Measurements from ENCODE around the gene ENO1. TPM values are rescaled to one million over a fixed set of nuclear protein-coding genes. Genes with fewer than 3 reads are reported as not detected.

Gene ENO1
- total and polyA plus RNA-seq, 2 experiments from 2014 or later: 3,076 to 4,945 TPM

DNA sequence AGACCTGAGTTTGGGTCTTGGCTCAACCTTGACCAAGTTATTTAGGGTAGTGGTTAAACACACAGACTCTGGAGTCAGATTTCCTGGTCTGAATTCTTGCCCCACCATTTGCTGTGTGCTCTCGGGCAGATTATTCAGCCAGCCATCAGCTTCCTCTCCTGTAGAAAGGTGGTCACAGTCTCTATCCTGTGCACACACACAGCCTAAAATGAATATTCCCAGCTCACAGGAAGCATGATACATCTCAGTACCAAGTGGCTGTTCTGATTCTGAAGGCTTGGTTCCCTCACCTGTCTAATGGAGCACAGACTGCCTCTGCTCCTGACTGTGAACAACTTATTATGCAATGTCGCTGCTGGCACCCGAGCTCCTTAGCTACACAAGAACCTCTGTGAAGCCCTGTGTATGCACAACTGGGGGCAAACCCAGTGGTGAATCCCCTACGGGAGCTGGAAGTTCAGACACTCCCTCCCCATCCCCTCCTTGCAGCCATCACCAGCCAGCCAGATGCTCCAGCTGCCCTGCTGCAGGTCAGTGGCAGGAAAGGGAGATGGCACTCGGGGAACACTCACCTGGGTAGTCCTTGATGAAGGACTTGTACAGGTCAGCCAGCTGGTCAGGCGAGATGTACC is 13.7 kb downstream of the ENO1 start:
- H3K27me3 ChIP-seq: no peaks in the 10 kb centered on the region
- H3K9me3 ChIP-seq (ENCODE audit: low read depth): no peaks in the 10 kb centered on the region
- peak overlapping the region; percentile 91 for H3K27ac ChIP-seq
- TF ChIP-seq, protein P1, sequence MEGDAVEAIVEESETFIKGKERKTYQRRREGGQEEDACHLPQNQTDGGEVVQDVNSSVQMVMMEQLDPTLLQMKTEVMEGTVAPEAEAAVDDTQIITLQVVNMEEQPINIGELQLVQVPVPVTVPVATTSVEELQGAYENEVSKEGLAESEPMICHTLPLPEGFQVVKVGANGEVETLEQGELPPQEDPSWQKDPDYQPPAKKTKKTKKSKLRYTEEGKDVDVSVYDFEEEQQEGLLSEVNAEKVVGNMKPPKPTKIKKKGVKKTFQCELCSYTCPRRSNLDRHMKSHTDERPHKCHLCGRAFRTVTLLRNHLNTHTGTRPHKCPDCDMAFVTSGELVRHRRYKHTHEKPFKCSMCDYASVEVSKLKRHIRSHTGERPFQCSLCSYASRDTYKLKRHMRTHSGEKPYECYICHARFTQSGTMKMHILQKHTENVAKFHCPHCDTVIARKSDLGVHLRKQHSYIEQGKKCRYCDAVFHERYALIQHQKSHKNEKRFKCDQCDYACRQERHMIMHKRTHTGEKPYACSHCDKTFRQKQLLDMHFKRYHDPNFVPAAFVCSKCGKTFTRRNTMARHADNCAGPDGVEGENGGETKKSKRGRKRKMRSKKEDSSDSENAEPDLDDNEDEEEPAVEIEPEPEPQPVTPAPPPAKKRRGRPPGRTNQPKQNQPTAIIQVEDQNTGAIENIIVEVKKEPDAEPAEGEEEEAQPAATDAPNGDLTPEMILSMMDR (IDR thresholded peaks at IDR 0.05; ENCODE audit: low read depth, low read length): no peak
- peaks cover 95% of the 10 kb centered on the region for H3K36me3 ChIP-seq
- no peak for DNase-seq (ENCODE audit: low read depth in 1 of 2, low spot score in 1 of 2)
- peaks cover 4% of the 10 kb centered on the region for H3K4me1 ChIP-seq (ENCODE audit: low read depth)
- H3K4me3 ChIP-seq: no peak overlapping the region

DNA sequence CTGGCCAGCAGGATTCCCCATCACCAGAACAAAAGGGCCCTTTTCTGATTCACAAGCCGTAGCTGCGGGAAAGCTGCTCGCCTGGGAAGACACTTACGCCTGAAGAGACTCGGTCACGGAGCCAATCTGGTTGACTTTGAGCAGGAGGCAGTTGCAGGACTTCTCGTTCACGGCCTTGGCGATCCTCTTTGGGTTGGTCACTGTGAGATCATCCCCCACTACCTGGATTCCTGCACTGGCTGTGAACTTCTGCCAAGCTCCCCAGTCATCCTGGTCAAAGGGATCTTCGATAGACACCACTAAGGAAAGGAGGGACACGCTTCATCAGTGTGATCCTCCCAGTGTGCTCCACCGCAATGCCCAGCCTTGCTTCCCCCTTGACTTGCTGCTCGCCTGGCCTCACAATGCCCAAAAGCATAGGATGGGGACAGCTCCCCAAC is 14.7 kb downstream of the ENO1 start:
- Histone ChIP-seq H3K4me3 (no peak overlapping the region), H3K4me1 (ENCODE audit: low read depth) (peaks cover 12% of the 10 kb centered on the region), H3K36me3 (peaks cover 95% of the 10 kb centered on the region), H3K27ac (peak overlapping the region; percentile 91), H3K9me3 (ENCODE audit: low read depth) (no peaks in the 10 kb centered on the region), H3K27me3 (no peaks in the 10 kb centered on the region)
- TF ChIP-seq, protein P1 (IDR thresholded peaks at IDR 0.05; ENCODE audit: low read depth, low read length): no peak
- DNase-seq (ENCODE audit: low read depth in 1 of 2, low spot score in 1 of 2): no peak

DNA sequence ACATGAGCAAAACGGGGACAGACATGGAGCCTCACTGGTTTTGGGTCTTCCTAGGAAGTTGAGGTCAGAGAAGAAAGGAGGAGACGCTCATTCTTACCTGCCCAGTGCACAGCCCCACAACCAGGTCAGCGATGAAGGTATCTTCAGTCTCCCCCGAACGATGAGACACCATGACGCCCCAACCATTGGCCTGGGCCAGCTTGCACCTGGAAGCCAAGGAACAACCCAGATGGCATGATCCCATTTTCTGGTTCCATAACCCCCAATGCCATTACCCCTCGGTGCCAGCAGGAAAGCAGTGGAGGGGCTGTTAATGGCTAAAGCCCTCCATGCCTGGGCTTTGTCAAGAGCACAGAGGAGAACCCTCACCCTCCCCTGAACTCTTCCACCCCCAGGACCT is 15.3 kb downstream of the ENO1 start:
- Histone ChIP-seq H3K4me3 (no peak overlapping the region), H3K27me3 (no peaks in the 10 kb centered on the region), H3K36me3 (peaks cover 94% of the 10 kb centered on the region), H3K27ac (peak overlapping the region; percentile 91), H3K4me1 (ENCODE audit: low read depth) (peaks cover 19% of the 10 kb centered on the region), H3K9me3 (ENCODE audit: low read depth) (no peaks in the 10 kb centered on the region)
- TF ChIP-seq, protein P1 (IDR thresholded peaks at IDR 0.05; ENCODE audit: low read depth, low read length): no peak
- DNase-seq (ENCODE audit: low read depth in 1 of 2, low spot score in 1 of 2): no peak

DNA sequence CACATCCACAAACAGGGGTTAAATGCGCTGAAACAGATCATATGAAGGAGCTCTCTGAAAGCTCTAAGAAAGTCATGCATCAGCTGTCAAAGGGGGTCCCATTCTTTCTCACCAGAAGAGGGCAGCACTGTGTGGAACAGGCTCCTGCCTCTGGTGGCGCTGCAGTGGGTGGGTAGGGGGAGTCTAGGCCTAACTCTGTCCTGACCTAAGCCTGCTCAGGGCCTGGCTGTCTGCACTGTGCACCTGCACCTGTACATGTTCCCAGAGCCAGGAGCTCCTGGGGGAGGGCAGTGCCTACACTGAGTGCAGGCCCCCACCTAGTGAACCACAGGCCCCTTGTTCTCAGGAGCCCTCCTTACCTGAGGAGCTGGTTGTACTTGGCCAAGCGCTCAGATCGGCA is 16.0 kb downstream of the ENO1 start:
- H3K4me1 ChIP-seq (ENCODE audit: low read depth): peaks cover 19% of the 10 kb centered on the region
- no peaks in the 10 kb centered on the region for H3K9me3 ChIP-seq (ENCODE audit: low read depth)
- peaks cover 91% of the 10 kb centered on the region for H3K36me3 ChIP-seq
- H3K27ac ChIP-seq: peak overlapping the region; percentile 91
- no peaks in the 10 kb centered on the region for H3K27me3 ChIP-seq
- peak in 1 of 2 donors; percentile 44 for DNase-seq (ENCODE audit: low read depth in 1 of 2, low spot score in 1 of 2)
- TF ChIP-seq, protein P1 (IDR thresholded peaks at IDR 0.05; ENCODE audit: low read depth, low read length): peak; percentile 63
- H3K4me3 ChIP-seq: no peak overlapping the region

DNA sequence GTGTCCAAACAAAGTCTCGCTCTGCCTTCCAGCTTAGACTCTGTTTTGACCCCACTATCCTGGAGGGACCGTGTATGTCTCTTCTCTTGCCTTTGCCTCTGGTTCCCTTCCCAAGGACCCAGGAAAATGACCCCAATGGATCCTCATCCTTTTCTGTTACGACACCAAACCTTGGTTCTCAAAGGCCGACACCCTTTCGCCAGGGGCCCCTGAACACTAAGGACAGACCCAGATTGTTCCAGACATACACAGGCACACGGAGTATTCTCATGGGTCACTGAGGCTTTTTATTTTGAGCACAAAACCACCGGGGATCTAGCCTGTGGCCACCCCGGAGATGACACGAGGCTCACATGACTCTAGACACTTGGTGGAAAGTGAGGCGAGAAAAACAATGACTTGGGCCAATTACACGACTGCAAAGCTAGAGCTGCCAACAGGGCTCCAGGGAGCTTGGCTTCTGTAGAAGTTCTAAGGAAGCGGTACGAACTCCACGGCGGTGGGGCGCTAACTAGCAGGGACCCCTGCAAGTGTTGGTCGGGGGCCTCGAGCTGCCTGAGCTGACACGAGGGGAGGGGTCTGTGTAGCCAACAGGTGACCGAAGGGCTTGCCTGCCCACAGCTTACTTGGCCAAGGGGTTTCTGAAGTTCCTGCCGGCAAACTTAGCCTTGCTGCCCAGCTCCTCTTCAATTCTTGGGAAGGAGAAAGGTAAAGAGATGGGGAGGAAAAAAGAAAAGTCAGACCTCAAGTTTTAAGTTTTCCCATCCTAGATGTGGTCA is 17.6 kb downstream of the ENO1 start:
- no peak overlapping the region for H3K4me3 ChIP-seq
- H3K27me3 ChIP-seq: no peaks in the 10 kb centered on the region
- TF ChIP-seq, protein P1 (IDR thresholded peaks at IDR 0.05; ENCODE audit: low read depth, low read length): no peak
- H3K9me3 ChIP-seq (ENCODE audit: low read depth): no peaks in the 10 kb centered on the region
- peaks cover 19% of the 10 kb centered on the region for H3K4me1 ChIP-seq (ENCODE audit: low read depth)
- DNase-seq (ENCODE audit: low read depth in 1 of 2, low spot score in 1 of 2): no peak
- H3K27ac ChIP-seq: peak overlapping the region; percentile 91
- H3K36me3 ChIP-seq: peaks cover 81% of the 10 kb centered on the region
